Choroid plexus epithelial cell (primary cell): Measurements from ENCODE around the gene ACOT11.

Source experiments
- DNase-seq: peaks from one replicate; pipeline ENCODE4 v3.0.0-alpha.2; 2010; ENCODE audit warnings: low read depth
- H3K4me3 ChIP-seq: 2 replicates; pipeline ENCODE4 v1.5.1; 2011; ENCODE audit warnings: low read depth, mild to moderate bottlenecking, control low read depth, low read length, moderate library complexity
- CTCF ChIP-seq: conservative IDR thresholded peaks from 2 replicates; pipeline ENCODE4 v1.5.1; 2011; ENCODE audit warnings: low read depth, mild to moderate bottlenecking, control low read depth, inconsistent platforms, low read length, moderate library complexity

Gene ACOT11

GRCh38 chr1:54650417-54650816, 102.4 kb downstream of the ACOT11 start:
- no peak overlapping the region for H3K4me3 ChIP-seq
- DNase-seq, result no peak
- no peak for TF ChIP-seq CTCF

- DNase-seq, result no peak
- no peak overlapping the region for H3K4me3 ChIP-seq
- no peak for TF ChIP-seq CTCF
Observed at GRCh38 chr1:54651608-54652007, 103.6 kb downstream of the ACOT11 start.

GRCh38 chr1:54652168-54652567, 104.1 kb downstream of the ACOT11 start:
- DNase-seq, result no peak
- no peak for TF ChIP-seq CTCF
- no peak overlapping the region for H3K4me3 ChIP-seq

GRCh38 chr1:54653036-54653435, 105.0 kb downstream of the ACOT11 start:
- TF ChIP-seq CTCF, result no peak
- peak; percentile 37 for DNase-seq
- H3K4me3 ChIP-seq, result no peak overlapping the region

GRCh38 chr1:54658164-54658913, 110.3 kb downstream of the ACOT11 start:
- DNase-seq, result no peak
- no peak for TF ChIP-seq CTCF
- no peak overlapping the region for H3K4me3 ChIP-seq
